ENCODE data around the gene PDXK.

PDXK gene

GRCh38 chr21:43794311-43794710 is 75.4 kb downstream of the PDXK start:
- H3K4me3 ChIP-seq (ENCODE audit: low read length), result no peak overlapping the region
- no peak for DNase-seq (ENCODE audit: low read depth)
- no peak for TF ChIP-seq CTCF (conservative IDR thresholded peaks at IDR 0.05; ENCODE audit: low read depth, low read length)

GRCh38 chr21:43794857-43795256 is 75.9 kb downstream of the PDXK start:
- TF ChIP-seq CTCF (conservative IDR thresholded peaks at IDR 0.05; ENCODE audit: low read depth, low read length), result no peak
- no peak overlapping the region for H3K4me3 ChIP-seq (ENCODE audit: low read length)
- DNase-seq (ENCODE audit: low read depth), result no peak

GRCh38 chr21:43797415-43797814 is 78.5 kb downstream of the PDXK start:
- no peak for TF ChIP-seq CTCF (conservative IDR thresholded peaks at IDR 0.05; ENCODE audit: low read depth, low read length)
- DNase-seq (ENCODE audit: low read depth), result no peak

GRCh38 chr21:43797925-43798715 is 79.2 kb downstream of the PDXK start:
- DNase-seq (ENCODE audit: low read depth), result no peak
- no peak for TF ChIP-seq CTCF (conservative IDR thresholded peaks at IDR 0.05; ENCODE audit: low read depth, low read length)

More at GRCh38 chr21:43797415-43797814, 78.5 kb downstream of the PDXK start:
- no peak overlapping the region for H3K4me3 ChIP-seq (ENCODE audit: low read length)

GRCh38 chr21:43799301-43799840 is 80.4 kb downstream of the PDXK start:
- no peak overlapping the region for H3K4me3 ChIP-seq (ENCODE audit: low read length)
- no peak for TF ChIP-seq CTCF (conservative IDR thresholded peaks at IDR 0.05; ENCODE audit: low read depth, low read length)
- DNase-seq (ENCODE audit: low read depth), result no peak

More at GRCh38 chr21:43797925-43798715, 79.2 kb downstream of the PDXK start:
- no peak overlapping the region for H3K4me3 ChIP-seq (ENCODE audit: low read length)

GRCh38 chr21:43800124-43800523 is 81.2 kb downstream of the PDXK start:
- no peak overlapping the region for H3K4me3 ChIP-seq (ENCODE audit: low read length)
- DNase-seq (ENCODE audit: low read depth), result no peak
- no peak for TF ChIP-seq CTCF (conservative IDR thresholded peaks at IDR 0.05; ENCODE audit: low read depth, low read length)

GRCh38 chr21:43800566-43800965 is 81.6 kb downstream of the PDXK start:
- no peak for TF ChIP-seq CTCF (conservative IDR thresholded peaks at IDR 0.05; ENCODE audit: low read depth, low read length)
- H3K4me3 ChIP-seq (ENCODE audit: low read length), result no peak overlapping the region

More at GRCh38 chr21:43800566-43800965, 81.6 kb downstream of the PDXK start:
- DNase-seq (ENCODE audit: low read depth), result no peak
